KMS-11 (cell line): Measurements from ENCODE around the gene PCID2.

Source experiments
- H2AFZ ChIP-seq: fragments of 200-600 bp; sonication (generic); 2 replicates; pipeline ENCODE4 v1.6.1; 2016; ENCODE audit warnings: antibody characterized with exemption, mixed run types, low read depth
- H3K27ac ChIP-seq: fragments of 200-600 bp; sonication (generic); 2 replicates; pipeline ENCODE4 v1.6.1; 2016; ENCODE audit warnings: mild to moderate bottlenecking, mixed run types
- H3K27me3 ChIP-seq: fragments of 200-600 bp; sonication (generic); 2 replicates; pipeline ENCODE4 v1.6.1; 2017; ENCODE audit warnings: mild to moderate bottlenecking, low read depth, mixed run types, moderate library complexity; ENCODE audit not compliant: insufficient read depth
- H3K36me3 ChIP-seq: fragments of 200-600 bp; sonication (generic); 2 replicates; pipeline ENCODE4 v1.6.1; 2017; ENCODE audit warnings: mild to moderate bottlenecking, mixed run types; ENCODE audit not compliant: insufficient read depth
- H3K4me1 ChIP-seq: fragments of 200-600 bp; sonication (generic); 2 replicates; pipeline ENCODE4 v1.6.1; 2016; ENCODE audit warnings: mild to moderate bottlenecking, low read depth, mixed run types; ENCODE audit not compliant: poor library complexity, severe bottlenecking
- H3K4me2 ChIP-seq: fragments of 200-600 bp; sonication (generic); 2 replicates; pipeline ENCODE4 v1.7.0; 2016; ENCODE audit warnings: mild to moderate bottlenecking, mixed run types
- H3K4me3 ChIP-seq: fragments of 200-600 bp; sonication (generic); IDR thresholded peaks from 2 replicates; pipeline ENCODE4 v1.6.1; 2017; ENCODE audit warnings: low read depth, low read length, mixed read lengths; ENCODE audit not compliant: insufficient read depth
- H3K79me2 ChIP-seq: fragments of 200-600 bp; sonication (generic); 2 replicates; pipeline ENCODE4 v1.6.1; 2016; ENCODE audit warnings: low read depth, mixed run types; ENCODE audit not compliant: insufficient read depth
- H3K9ac ChIP-seq: fragments of 200-600 bp; sonication (generic); 2 replicates; pipeline ENCODE4 v1.6.1; 2016; ENCODE audit warnings: mild to moderate bottlenecking, mixed run types
- H4K20me1 ChIP-seq: fragments of 200-600 bp; sonication (generic); 2 replicates; pipeline ENCODE4 v1.6.1; 2016; ENCODE audit warnings: mild to moderate bottlenecking, mixed run types; ENCODE audit not compliant: insufficient read depth
- CTCF ChIP-seq: fragments of 200-600 bp; sonication (generic); conservative IDR thresholded peaks from 2 replicates; pipeline ENCODE4 v1.6.1; 2017; ENCODE audit warnings: low read depth, mild to moderate bottlenecking, antibody characterized with exemption, low read length, moderate library complexity, mixed read lengths

PCID2 gene

GRCh38 chr13:113223070-113223469, 14.6 kb upstream of the PCID2 start:
- TF ChIP-seq CTCF: no peak
- H3K27ac ChIP-seq: no peak overlapping the region
- no peak overlapping the region for H3K4me3 ChIP-seq
- H3K4me1 ChIP-seq: no peaks in the 10 kb centered on the region
- H3K4me2 ChIP-seq: no peak overlapping the region
- peaks cover 38% of the 10 kb centered on the region for H3K79me2 ChIP-seq
- H3K27me3 ChIP-seq: no peaks in the 10 kb centered on the region
- H4K20me1 ChIP-seq: no peaks in the 10 kb centered on the region
- H2AFZ ChIP-seq: no peak overlapping the region
- no peak overlapping the region for H3K9ac ChIP-seq
- H3K36me3 ChIP-seq: no peaks in the 10 kb centered on the region

GRCh38 chr13:113220877-113221276, 12.4 kb upstream of the PCID2 start:
- Histone ChIP-seq H3K36me3 (no peaks in the 10 kb centered on the region), H2AFZ (no peak overlapping the region), H3K9ac (no peak overlapping the region), H3K27ac (no peak overlapping the region), H3K4me3 (no peak overlapping the region), H4K20me1 (peaks cover 7% of the 10 kb centered on the region), H3K79me2 (peaks cover 59% of the 10 kb centered on the region), H3K4me2 (no peak overlapping the region), H3K4me1 (peaks cover 14% of the 10 kb centered on the region), H3K27me3 (no peaks in the 10 kb centered on the region)
- TF ChIP-seq CTCF: no peak

GRCh38 chr13:113220141-113220598, 11.7 kb upstream of the PCID2 start:
- peaks cover 15% of the 10 kb centered on the region for H3K4me1 ChIP-seq
- no peak for TF ChIP-seq CTCF
- no peak overlapping the region for H3K9ac ChIP-seq
- no peaks in the 10 kb centered on the region for H3K36me3 ChIP-seq
- H2AFZ ChIP-seq: no peak overlapping the region
- H3K4me2 ChIP-seq: no peak overlapping the region
- no peak overlapping the region for H3K4me3 ChIP-seq
- no peak overlapping the region for H3K27ac ChIP-seq
- no peaks in the 10 kb centered on the region for H3K27me3 ChIP-seq
- peaks cover 65% of the 10 kb centered on the region for H3K79me2 ChIP-seq
- H4K20me1 ChIP-seq: peaks cover 7% of the 10 kb centered on the region

- no peak overlapping the region for H2AFZ ChIP-seq
- no peak overlapping the region for H3K9ac ChIP-seq
- no peak overlapping the region for H3K27ac ChIP-seq
- H3K4me2 ChIP-seq: no peak overlapping the region
- peaks cover 7% of the 10 kb centered on the region for H4K20me1 ChIP-seq
- no peak for TF ChIP-seq CTCF
- peaks cover 15% of the 10 kb centered on the region for H3K4me1 ChIP-seq
- no peaks in the 10 kb centered on the region for H3K36me3 ChIP-seq
- H3K79me2 ChIP-seq: peaks cover 73% of the 10 kb centered on the region
- no peaks in the 10 kb centered on the region for H3K27me3 ChIP-seq
- H3K4me3 ChIP-seq: no peak overlapping the region
Measured at GRCh38 chr13:113219256-113219940, 10.9 kb upstream of the PCID2 start.
